Measurements from ENCODE around the gene ADCY1.
"Not testable (repeated sequence)": the region's sequence is repeated elsewhere in the genome, so short reads cannot be mapped to it uniquely, and the experiment has no call there.

The ADCY1 gene

DNA sequence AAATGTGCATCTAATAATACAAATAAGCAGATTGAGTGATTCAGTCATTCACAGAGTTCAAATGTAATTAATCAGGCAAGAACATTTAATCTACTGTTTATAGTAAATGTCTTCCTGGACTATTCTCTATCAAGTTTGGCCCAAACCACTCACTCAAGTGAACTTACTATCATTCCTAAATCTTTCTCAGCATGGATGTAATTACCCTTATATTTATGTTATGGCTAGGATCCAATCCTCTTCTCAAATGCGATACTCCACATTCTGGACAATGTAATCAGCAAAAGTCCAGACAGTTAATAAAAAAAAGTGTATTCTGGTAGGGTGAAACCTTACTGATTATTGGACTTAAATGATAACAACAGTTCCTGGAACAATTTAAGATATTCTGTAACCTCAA lies 185.3 kb downstream of the ADCY1 start:
- not testable (repeated sequence) for DNase-seq (ENCODE audit: low spot score)

DNA sequence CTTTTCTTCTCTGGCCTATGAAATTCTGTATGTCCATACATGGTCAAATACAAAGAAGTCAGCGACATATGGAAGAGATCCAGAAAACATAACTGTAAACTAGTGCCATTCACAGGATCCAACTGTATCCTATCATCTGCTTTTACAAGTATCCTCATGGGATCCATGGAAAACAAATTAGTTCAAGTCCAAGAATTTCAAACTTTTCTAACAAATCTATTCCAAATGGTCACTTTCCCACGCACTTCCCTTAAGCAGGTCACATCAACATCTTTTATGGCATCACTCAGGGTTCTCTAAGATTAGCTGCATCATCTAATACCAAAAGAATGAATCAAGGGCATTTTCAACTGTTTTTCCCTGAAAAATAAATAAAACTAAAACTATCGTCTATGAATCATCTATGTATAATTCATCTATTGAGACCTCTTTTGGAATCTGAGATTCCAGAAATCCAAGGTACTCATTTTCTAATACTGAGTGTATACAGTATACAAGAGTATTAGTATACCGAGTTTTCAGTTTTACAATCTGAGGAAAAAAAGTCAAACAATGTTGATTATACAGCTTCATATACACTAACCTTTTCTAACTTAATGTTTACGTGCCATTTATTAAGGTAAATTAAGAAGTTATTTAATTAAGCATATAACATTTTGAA lies 187.5 kb downstream of the ADCY1 start:
- not testable (repeated sequence) for DNase-seq (ENCODE audit: low spot score)

DNA sequence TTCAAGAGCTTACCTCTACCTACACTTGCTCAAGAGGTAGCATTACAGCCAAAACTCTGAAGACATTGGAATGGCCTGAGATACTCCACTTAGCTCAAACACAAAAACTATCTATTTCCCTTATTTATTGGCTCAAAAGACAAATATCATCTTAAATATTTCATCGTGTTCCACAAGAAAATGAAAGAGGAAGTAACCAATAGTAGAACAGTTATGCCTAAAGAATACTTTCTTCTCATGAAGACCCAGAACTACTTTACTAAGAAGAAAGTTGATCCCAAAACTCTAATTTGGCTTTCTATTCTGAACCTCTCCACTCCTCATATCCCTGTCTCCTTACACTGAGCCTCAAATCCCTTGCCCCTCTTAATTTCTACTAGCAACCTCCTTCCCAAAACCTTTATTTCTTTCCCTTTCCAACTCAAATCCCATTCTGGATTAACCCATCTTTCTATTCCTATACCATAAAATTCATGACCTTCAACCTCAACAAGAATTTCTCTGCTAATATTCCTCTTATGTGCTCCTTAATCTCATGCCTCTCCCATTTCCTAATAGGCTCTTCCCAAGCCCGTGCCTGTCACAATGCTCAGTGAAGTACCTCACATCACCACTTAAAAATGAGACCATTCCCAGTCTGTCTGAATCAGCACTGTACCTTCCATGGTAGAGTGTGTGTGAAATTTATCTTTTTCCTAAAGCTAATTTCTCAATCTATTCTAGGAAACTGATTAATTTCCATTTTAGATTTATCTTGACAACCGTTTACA lies 188.2 kb downstream of the ADCY1 start:
- DNase-seq (ENCODE audit: low spot score) = not testable (repeated sequence)

DNA sequence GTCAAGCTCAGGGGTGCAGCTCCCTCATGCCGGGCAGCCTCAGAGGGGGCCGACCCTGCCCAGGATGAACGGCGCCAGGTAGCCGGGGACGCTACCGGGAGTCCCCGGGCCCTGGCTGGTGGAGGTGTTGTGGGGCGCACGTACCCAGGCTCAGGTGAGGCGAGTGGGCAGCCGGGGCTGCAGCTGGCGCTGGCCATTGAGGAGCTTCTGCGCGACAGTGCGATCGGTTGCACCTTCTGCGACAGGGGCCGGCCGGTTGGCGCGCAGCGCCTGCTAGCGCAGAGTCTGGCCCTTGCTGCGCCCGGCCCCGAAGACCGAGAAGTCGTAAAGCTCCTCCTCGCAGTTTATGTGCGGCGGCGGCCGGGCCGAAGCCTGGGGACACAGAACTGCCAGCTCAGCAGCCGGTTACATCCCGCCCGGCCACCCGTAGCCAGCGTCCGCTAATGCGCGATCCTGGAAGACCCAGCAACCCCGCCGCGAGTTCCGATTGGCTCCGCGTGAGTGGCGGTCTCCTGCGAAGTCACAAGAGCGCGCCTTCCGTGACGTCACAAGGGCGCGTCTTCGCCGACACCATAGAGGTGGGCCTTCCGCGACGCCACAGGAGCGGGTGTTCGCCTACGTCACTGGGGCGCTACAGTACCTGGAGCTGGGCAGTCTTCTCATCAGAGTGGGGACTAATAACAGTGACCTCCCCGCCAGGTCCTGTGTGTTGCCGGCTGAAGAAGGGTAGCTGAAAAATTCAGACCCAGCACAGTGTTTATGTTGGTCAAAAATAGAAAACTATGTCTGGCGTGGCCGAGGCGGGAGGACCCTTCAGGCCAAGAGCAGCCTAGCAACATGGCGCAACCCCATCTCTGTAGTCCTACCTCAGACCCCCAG lies 194.6 kb downstream of the ADCY1 start:
- peak; percentile 96 for DNase-seq (ENCODE audit: low spot score)

DNA sequence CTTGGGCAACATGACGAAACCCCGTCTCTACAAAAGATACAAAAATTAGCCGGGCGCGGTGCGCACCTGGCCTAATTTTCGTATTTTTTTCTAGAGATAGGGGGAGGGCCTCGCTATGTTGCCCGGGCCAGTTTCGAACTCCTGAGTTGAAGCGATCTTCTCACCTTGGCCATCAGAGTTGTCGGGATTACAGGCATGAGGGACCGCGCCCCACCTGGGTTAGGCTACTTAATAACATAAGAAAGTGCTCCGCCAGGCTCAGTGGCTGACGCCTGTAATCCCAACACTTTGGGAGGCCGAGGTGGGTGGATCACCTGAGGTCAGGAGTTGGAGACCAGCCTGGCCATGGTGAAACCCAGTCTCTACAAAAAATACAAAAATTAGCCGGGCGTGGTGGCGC lies 195.5 kb downstream of the ADCY1 start:
- not testable (repeated sequence) for DNase-seq (ENCODE audit: low spot score)
